Activated CD4-positive, alpha-beta T cell treated with anti-CD3 and anti-CD28 coated beads, Interleukin-10, Interleukin-2, amounts not matched to agents 100 ng/mL and 50 ng/mL, durations not matched to agents 16 hours and 8 hours (primary cell): ENCODE results near the gene ANGPTL4.
"Not testable (repeated sequence)": the region's sequence is repeated elsewhere in the genome, so short reads cannot be mapped to it uniquely, and the experiment has no call there.

Experiments
- DNase-seq: peaks from one replicate; pipeline ENCODE4 v3.0.0-alpha.2; 2020

ANGPTL4 gene

GRCh38 chr19:8334458-8335342 is 29.3 kb upstream of the ANGPTL4 start:
- peak; percentile 62 for DNase-seq

DNA sequence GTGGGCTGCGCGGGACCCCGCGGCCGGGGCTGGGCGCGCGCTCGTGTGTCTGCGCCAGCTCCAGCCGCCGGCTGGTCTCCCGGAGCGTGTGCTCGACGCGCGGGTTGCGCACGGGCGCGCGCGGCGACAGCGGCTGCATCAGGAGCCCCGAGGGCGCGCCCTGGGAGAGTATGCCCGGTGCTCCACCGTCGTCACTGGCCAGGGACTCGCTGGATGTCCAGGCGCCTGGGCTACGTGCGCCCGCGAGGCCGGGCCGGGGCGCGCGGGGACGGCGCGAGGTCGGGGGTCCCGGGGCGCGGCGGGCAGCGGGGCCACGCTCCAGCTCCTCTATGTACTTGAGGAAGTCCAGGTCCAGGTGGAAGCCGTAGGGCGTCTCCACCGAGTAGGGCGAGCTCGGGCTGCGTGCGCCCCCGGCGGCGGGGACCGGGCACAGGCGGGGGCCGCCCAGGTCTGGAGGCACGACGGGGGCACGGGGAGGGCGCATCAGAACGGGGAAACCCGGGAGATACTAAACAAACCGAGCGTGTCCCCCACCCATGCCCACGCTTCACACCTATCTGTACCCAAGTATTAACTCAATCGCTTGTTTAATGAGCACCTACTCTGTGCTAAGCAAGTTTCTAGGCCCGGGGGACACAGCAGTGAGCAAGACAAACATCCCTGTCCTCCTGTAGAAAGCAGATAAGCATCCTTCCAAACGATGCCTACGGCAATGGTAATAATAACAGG is 28.4 kb upstream of the ANGPTL4 start:
- peak; percentile 37 for DNase-seq

DNA sequence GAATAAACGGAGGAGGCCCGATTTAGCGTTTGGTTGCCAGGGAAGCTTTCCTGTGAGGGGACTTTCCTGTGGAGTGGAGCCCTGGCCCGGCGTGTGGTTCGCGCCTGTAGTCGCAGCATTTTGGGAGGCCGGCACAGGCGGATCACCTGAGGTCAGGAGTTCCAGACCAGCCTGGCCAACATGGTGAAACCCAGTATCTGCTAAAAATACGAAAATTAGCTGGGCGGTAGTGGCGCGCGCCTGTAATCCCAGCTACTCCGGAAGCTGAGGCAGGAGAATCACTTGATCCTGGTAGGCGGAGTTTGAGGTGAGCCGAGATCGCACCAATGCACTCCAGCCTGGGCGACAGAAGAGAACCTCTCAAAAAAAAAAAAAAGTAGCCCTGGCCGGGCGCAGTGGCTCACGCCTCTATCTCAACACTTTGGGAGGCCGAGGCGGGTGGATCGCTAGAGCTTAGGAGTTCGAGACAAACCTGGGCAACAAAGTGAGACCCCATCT is 27.8 kb upstream of the ANGPTL4 start:
- no peak for DNase-seq

- no peak for DNase-seq
These were observed 27.3 kb upstream of the ANGPTL4 start for GRCh38 chr19:8336660-8337059.

DNA sequence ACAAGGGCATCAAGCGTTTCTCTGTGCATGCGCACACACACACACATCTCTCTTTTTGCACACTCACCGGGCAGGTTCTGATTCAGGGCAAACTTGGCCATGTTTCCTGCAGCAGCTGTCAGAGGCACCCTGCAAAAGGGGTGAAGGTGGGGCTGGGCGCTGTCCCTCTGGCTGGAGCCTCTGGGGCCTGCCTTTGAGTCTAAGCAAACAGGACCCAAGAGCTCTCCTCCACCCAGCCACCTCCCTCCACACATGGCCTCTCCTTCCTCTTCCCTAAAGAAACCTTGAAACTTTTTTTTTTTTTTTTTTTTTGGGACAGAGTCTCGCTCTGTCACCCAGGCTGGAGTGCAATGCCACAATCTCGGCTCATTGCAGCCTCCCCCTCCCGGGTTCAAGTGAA is 26.2 kb upstream of the ANGPTL4 start:
- no peak for DNase-seq

GRCh38 chr19:8338835-8339234 is 25.1 kb upstream of the ANGPTL4 start:
- no peak for DNase-seq

GRCh38 chr19:8340341-8341096 is 23.4 kb upstream of the ANGPTL4 start:
- DNase-seq = no peak

- not testable (repeated sequence) for DNase-seq
These were observed 22.5 kb upstream of the ANGPTL4 start for GRCh38 chr19:8341504-8341903.

- DNase-seq = no peak
These were observed 21.7 kb upstream of the ANGPTL4 start for GRCh38 chr19:8342316-8342683.

- DNase-seq = peak; percentile 96
These were observed 21.1 kb upstream of the ANGPTL4 start, which contains the start of gene KANK3 for GRCh38 chr19:8342684-8343482. Gene KANK3 (minus strand): TSS chr19:8343262. CDS start chr19:8337828, 5,434 bp downstream.

DNA sequence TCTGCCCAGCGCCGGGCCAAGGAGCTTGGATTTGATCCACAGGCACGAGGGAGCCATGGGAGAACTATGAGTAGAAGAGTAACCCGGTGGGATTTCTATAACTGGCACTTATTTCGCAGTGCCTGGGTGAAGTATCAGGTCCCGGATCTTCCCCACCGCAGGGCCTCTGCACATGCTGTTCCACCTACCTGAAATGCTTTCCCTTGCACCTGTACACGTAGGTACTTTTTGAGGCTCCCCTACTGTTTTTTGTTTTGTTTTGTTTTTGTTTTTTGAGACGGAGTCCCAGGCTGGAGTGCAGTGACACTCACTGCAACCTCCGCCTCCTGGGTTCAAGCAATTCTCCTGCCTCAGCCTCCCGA is 20.5 kb upstream of the ANGPTL4 start:
- no peak for DNase-seq

DNA sequence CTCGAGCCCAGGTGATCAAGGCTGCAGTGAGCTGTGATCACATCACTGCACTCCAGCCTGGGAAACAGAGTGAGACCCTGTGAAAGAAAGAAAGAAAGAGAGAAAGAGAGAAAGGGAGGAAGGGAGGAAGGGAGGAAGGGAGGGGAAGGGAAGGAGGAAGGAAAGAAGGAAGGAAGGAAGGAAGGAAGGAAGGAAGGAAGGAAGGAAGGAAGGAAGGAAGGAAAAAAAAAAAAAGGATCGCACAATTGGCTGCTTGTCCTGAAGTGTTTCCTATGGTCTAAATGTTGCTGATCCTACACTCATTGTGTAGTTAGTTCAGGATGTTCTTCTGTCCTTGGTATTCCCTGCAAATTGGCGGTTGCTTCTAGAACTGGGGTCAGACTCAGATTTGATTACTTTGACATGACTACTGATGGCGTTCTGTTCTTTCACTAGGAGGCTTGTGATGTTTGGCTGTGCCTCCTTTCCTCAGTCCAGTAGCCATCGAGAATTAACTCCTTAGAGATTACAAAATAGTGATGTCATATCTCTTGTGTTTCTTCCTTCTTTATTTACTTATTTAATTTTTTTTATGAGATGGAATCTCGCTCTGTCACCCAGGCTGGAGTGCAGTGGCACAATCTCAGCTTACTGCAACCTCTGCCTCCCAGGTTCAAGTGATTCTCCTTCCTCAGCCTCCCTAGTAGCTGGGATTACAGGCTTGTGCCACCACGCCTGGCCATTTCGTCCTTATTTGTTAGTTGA is 14.2 kb upstream of the ANGPTL4 start:
- not testable (repeated sequence) for DNase-seq

DNA sequence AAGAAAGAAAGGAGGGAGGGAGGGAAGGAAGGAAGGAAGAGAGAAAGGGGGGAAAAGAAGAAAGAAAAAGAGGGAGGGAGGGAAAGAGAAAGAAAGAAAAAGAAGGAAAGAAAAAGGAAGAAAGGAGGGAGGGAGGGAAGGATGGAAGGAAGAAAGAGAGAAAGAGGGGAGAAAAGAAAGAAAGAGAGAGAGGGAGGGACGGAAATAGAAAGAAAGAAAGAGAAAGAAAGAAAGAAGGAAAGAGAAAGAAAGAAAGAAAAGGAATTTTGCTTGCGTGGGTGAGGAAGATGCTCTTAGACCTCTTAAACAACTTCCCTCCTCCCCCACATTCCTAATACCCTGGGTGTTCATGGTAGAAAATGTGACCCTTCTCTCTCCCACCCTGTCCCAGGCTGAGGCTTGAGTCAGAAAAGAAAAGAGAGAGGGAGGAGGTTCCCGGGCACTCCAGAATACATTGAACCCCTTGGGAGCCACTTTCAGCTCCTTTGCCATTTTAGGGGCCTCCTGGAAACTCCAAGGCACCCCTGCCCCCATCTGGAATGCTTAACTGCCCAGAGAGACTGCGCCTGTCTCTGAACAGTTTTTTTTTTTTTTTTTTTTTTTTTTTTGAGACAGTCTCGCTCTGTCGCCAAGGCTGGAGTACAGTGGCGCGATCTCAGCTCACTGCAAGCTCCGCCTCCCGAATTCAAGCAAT is 11.7 kb upstream of the ANGPTL4 start:
- DNase-seq = no peak

DNA sequence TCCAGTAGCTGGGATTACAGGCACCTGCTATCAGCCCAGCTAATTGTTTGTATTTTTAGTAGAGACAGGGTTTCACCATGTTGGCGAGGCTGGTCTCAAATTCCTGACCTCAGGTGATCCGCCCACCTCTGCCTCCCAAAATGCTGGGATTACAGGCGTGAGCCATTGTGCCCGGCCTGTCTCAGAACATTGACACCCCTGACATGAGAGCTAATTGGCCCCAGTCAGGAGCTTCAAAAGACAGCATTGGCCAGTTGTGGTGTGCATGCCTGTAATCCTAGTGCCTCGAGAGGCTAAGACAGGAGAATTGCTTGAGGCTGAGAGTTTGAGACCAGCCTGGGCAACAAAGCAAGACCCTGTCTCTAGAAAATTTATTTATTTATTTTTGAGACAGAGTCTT is 11.1 kb upstream of the ANGPTL4 start:
- DNase-seq = not testable (repeated sequence)

- no peak for DNase-seq
These were observed 8.1 kb upstream of the ANGPTL4 start for GRCh38 chr19:8355631-8356402.

GRCh38 chr19:8357007-8357521 is 6.9 kb upstream of the ANGPTL4 start:
- no peak for DNase-seq

- no peak for DNase-seq
These were observed 5.0 kb upstream of the ANGPTL4 start for GRCh38 chr19:8358948-8359347.

- no peak for DNase-seq
These were observed 3.8 kb upstream of the ANGPTL4 start for GRCh38 chr19:8360196-8360595.

- DNase-seq = peak; percentile 18
These were observed 1.8 kb upstream of the ANGPTL4 start for GRCh38 chr19:8361921-8362793.
